H1 (cell line): ENCODE measurements around the gene BTBD7. TPM values are rescaled to one million over a fixed set of nuclear protein-coding genes. Genes with fewer than 3 reads are reported as not detected.

Experiments used
- CTCF ChIA-PET: fragments of 300-600 bp; sonication (Branson Sonifier 250); formaldehyde crosslinking; loops from one replicate; lab custom pipeline; 2021; ENCODE audit not compliant: partially characterized antibody; lab: Charles Lee
- POLR2A ChIA-PET: fragments of 300-600 bp; sonication (Branson Sonifier 250); formaldehyde crosslinking; loops from one replicate; lab custom pipeline; 2021; ENCODE audit warnings: inconsistent platforms; ENCODE audit not compliant: partially characterized antibody; lab: Charles Lee
- DNase-seq, 2 experiments: peaks; one replicate each; pipeline versions ENCODE4 v3.0.0 to v3.0.0-alpha.2; 2010 to 2022; ENCODE audit warnings: low spot score in 2 of 2, low read depth in 1 of 2, mixed read lengths in 1 of 2
- FAIRE-seq: peaks from 2 replicates; lab custom pipeline; 2011; peaks lifted over from hg19 to GRCh38; lab: Jason Lieb, UNC
- H2AFZ ChIP-seq: 2 replicates; pipeline ENCODE4 v1.8.1; 2012; ENCODE audit warnings: low read length, inconsistent platforms
- H2AK5ac ChIP-seq: 2 replicates; pipeline ENCODE4 v1.6.1; 2013; ENCODE audit warnings: low read depth, low read length
- H2BK120ac ChIP-seq: replicated peaks from 2 replicates; pipeline ENCODE3; 2013; ENCODE audit warnings: low read depth, low read length, inconsistent platforms
- H2BK12ac ChIP-seq: 2 replicates; pipeline ENCODE4 v1.6.1; 2013; ENCODE audit warnings: low read depth, low read length
- H2BK15ac ChIP-seq: 2 replicates; pipeline ENCODE4 v1.6.1; 2013; ENCODE audit warnings: low read length
- H2BK20ac ChIP-seq: 2 replicates; pipeline ENCODE4 v1.6.1; 2013; ENCODE audit warnings: low read length
- H2BK5ac ChIP-seq: 2 replicates; pipeline ENCODE4 v1.6.1; 2013; ENCODE audit warnings: low read depth, low read length
- H3K14ac ChIP-seq: 2 replicates; pipeline ENCODE4 v1.6.1; 2013; ENCODE audit warnings: inconsistent platforms; ENCODE audit not compliant: insufficient read length
- H3K18ac ChIP-seq: 2 replicates; pipeline ENCODE4 v1.6.1; 2013; ENCODE audit warnings: low read length; ENCODE audit errors: extremely low read depth
- H3K23ac ChIP-seq: 2 replicates; pipeline ENCODE4 v1.6.1; 2013; ENCODE audit warnings: inconsistent platforms; ENCODE audit not compliant: insufficient read length
- H3K23me2 ChIP-seq: 2 replicates; pipeline ENCODE4 v1.6.1; 2013; ENCODE audit warnings: low read depth, low read length
- H3K27ac ChIP-seq: 2 replicates; pipeline ENCODE4 v1.6.1; 2011; ENCODE audit warnings: low read depth, low read length, inconsistent platforms
- H3K27me3 ChIP-seq, 4 experiments: replicated peaks in 1 of 4; 1 replicate in 1 of 4; 2 replicates in 3 of 4; pipeline versions ENCODE4 v1.6.1 to v1.8.1; 2011 to 2013; ENCODE audit warnings: low read length in 3 of 4, mild to moderate bottlenecking in 3 of 4, inconsistent platforms in 2 of 4, mixed read lengths in 2 of 4, moderate library complexity in 1 of 4; ENCODE audit not compliant: control insufficient read depth in 3 of 4, insufficient read depth in 3 of 4; ENCODE audit errors: extremely low read depth in 1 of 4
- H3K36me3 ChIP-seq, 4 experiments: 2 replicates each; pipeline versions ENCODE4 v1.6.1 to v1.8.1; 2011 to 2013; ENCODE audit warnings: mild to moderate bottlenecking in 4 of 4, low read length in 3 of 4, moderate library complexity in 2 of 4, control low read depth in 1 of 4, inconsistent platforms in 1 of 4; ENCODE audit not compliant: insufficient read depth in 4 of 4, control insufficient read depth in 2 of 4
- H3K4ac ChIP-seq: replicated peaks from 2 replicates; pipeline ENCODE3; 2013; ENCODE audit warnings: low read length, low read depth, mixed read lengths, inconsistent platforms; ENCODE audit not compliant: insufficient read length
- H3K4me1 ChIP-seq, 4 experiments: replicated peaks in 1 of 4; 1 replicate in 1 of 4; 2 replicates in 3 of 4; pipeline versions ENCODE4 v1.6.1 to v1.8.1; 2011 to 2013; ENCODE audit warnings: low read length in 3 of 4, inconsistent platforms in 2 of 4, mixed read lengths in 1 of 4; ENCODE audit not compliant: insufficient read depth in 4 of 4, control insufficient read depth in 3 of 4
- H3K4me2 ChIP-seq, 2 experiments: 2 replicates each; pipeline versions ENCODE4 v1.6.1 to v1.8.1; 2011 to 2013; ENCODE audit warnings: low read depth in 2 of 2, low read length in 2 of 2, control low read depth in 1 of 2, inconsistent platforms in 1 of 2, mild to moderate bottlenecking in 1 of 2; ENCODE audit not compliant: insufficient read depth in 1 of 2
- H3K4me3 ChIP-seq, 4 experiments: fragments of 200-600, 300-600 bp in 1 of 4; sonication (generic), shearing (Covaris generic), sonication (Bioruptor Twin) in 1 of 4; 2 replicates each; pipeline versions ENCODE4 v1.5.1 to v1.8.1; 2011 to 2016; ENCODE audit warnings: low read length in 4 of 4, low read depth in 3 of 4, control low read depth in 2 of 4, inconsistent platforms in 2 of 4, mild to moderate bottlenecking in 2 of 4, mixed read lengths in 1 of 4, moderate library complexity in 1 of 4; ENCODE audit not compliant: insufficient read depth in 2 of 4; ENCODE audit errors: extremely low read depth in 1 of 4
- H3K56ac ChIP-seq: replicated peaks from 2 replicates; pipeline ENCODE3; 2013; ENCODE audit warnings: low read depth, mild to moderate bottlenecking, mixed read lengths, low read length, inconsistent platforms; ENCODE audit not compliant: insufficient read length
- H3K79me1 ChIP-seq: 2 replicates; pipeline ENCODE4 v1.6.1; 2013; ENCODE audit warnings: low read depth, low read length, control low read depth
- H3K79me2 ChIP-seq, 2 experiments: 2 replicates each; pipeline versions ENCODE4 v1.6.1 to v1.8.1; 2012 to 2013; ENCODE audit warnings: low read length in 2 of 2, mild to moderate bottlenecking in 2 of 2, inconsistent platforms in 1 of 2; ENCODE audit not compliant: insufficient read depth in 2 of 2, control insufficient read depth in 1 of 2
- H3K9ac ChIP-seq, 4 experiments: replicated peaks in 1 of 4; 1 replicate in 1 of 4; 2 replicates in 3 of 4; pipeline versions ENCODE4 v1.6.1 to v1.8.1; 2011 to 2013; ENCODE audit warnings: low read depth in 3 of 4, low read length in 3 of 4, control low read depth in 2 of 4, mild to moderate bottlenecking in 2 of 4, moderate library complexity in 2 of 4, inconsistent platforms in 1 of 4; ENCODE audit errors: extremely low read depth in 1 of 4
- H3K9me3 ChIP-seq, 2 experiments: 2 replicates each; pipeline versions ENCODE4 v1.6.1 to v1.8.1; 2012 to 2013; ENCODE audit warnings: mild to moderate bottlenecking in 2 of 2, moderate library complexity in 2 of 2, control low read depth in 1 of 2, inconsistent platforms in 1 of 2, low read depth in 1 of 2, low read length in 1 of 2, mixed read lengths in 1 of 2; ENCODE audit not compliant: insufficient read depth in 2 of 2
- H4K20me1 ChIP-seq, 2 experiments: replicated peaks in 1 of 2; 2 replicates each; pipeline versions ENCODE3 to v1.8.1; 2011 to 2013; ENCODE audit warnings: inconsistent platforms in 2 of 2, low read length in 2 of 2, mild to moderate bottlenecking in 1 of 2; ENCODE audit not compliant: insufficient read depth in 2 of 2, control insufficient read depth in 1 of 2
- H4K5ac ChIP-seq: 2 replicates; pipeline ENCODE4 v1.6.1; 2013; ENCODE audit warnings: low read length, low read depth, mixed read lengths, inconsistent platforms; ENCODE audit not compliant: insufficient read length
- H4K8ac ChIP-seq: 2 replicates; pipeline ENCODE4 v1.8.0; 2013; ENCODE audit warnings: mild to moderate bottlenecking, moderate library complexity, low read length, inconsistent platforms; ENCODE audit not compliant: insufficient read depth; ENCODE audit errors: extremely low read depth
- H4K91ac ChIP-seq: replicated peaks from 2 replicates; pipeline ENCODE3; 2013; ENCODE audit warnings: low read length, mixed read lengths, inconsistent platforms; ENCODE audit not compliant: insufficient read length
- BRCA1 ChIP-seq: IDR thresholded peaks from 2 replicates; pipeline ENCODE4 v1.6.1; 2012; ENCODE audit warnings: low read depth, low read length, improper control_type of control experiment
- CREB1 ChIP-seq: IDR thresholded peaks from 2 replicates; pipeline ENCODE4 v1.6.1; 2012; ENCODE audit warnings: inconsistent platforms
- EZH2 ChIP-seq: fragments of 200-600 bp; sonication (generic); IDR thresholded peaks from 2 replicates; pipeline ENCODE4 v1.7.1; 2012; ENCODE audit warnings: low read depth, mild to moderate bottlenecking, moderate library complexity, low read length, inconsistent platforms; ENCODE audit not compliant: severe bottlenecking
- NANOG ChIP-seq: IDR thresholded peaks from 2 replicates; pipeline ENCODE4 v1.6.1; 2011; ENCODE audit warnings: low read length, low read depth, mild to moderate bottlenecking, inconsistent platforms; ENCODE audit not compliant: insufficient read depth, poor library complexity, severe bottlenecking
- NRF1 ChIP-seq: IDR thresholded peaks from 2 replicates; pipeline ENCODE4 v1.6.1; 2011; ENCODE audit warnings: mild to moderate bottlenecking, low read depth, low read length, improper control_type of control experiment
- RAD21 ChIP-seq, 2 experiments: IDR thresholded peaks in 1 of 2; conservative IDR thresholded peaks in 1 of 2; 2 replicates each; pipeline ENCODE4 v1.6.1; 2011; ENCODE audit warnings: low read depth in 2 of 2, low read length in 2 of 2, improper control_type of control experiment in 1 of 2, inconsistent platforms in 1 of 2, mild to moderate bottlenecking in 1 of 2, moderate library complexity in 1 of 2
- WGBS, 2 experiments: shearing (Covaris generic) in 1 of 2; methylation state at CpG; one replicate each; pipeline versions ENCODE4 v1.1.6 to v1.1.7; 2013 to 2015; ENCODE audit warnings: low lambda C conversion rate in 2 of 2, mixed read lengths in 2 of 2, inconsistent platforms in 1 of 2, low coverage in 1 of 2, missing lambda C conversion rate in 1 of 2; ENCODE audit not compliant: insufficient replicate concordance in 2 of 2, insufficient coverage in 1 of 2, insufficient read length in 1 of 2; ENCODE audit errors: extremely low coverage in 1 of 2, missing lambda C conversion rate in 1 of 2; 5-methylcytosine and 5-hydroxymethylcytosine counted together
- polyA plus RNA-seq, 7 experiments: library from polyadenylated mRNA; depleted of rRNA in 3 of 7; stranded (reverse) in 5 of 7; unstranded in 2 of 7; fragments of >200 nt in 5 of 7; fragments of 200-250 nt in 2 of 7; gene quantifications; 1 replicate in 5 of 7; 2 replicates in 1 of 7; 4 replicates in 1 of 7; pipeline versions ENCODE4 v1.2.1 to v1.2.3, GENCODE V29; 2011 to 2013; ENCODE audit warnings: missing spikeins in 2 of 7, mixed read lengths in 2 of 7
- total RNA-seq: library from RNA; stranded (reverse); fragmentation: NEBNext Ultra II Directional; extraction: Animal tissue kit (Norgen Biotek cat#: 25700); gene quantifications from 2 replicates; pipeline ENCODE4 v1.2.1, GENCODE V29; 2021
- TF ChIP-seq, protein P1 (sequence below), 3 experiments: IDR thresholded peaks; 1 replicate in 2 of 3; 2 replicates in 1 of 3; pipeline versions ENCODE4 v1.5.1 to v1.6.1; 2011; ENCODE audit warnings: low read length in 3 of 3, mild to moderate bottlenecking in 3 of 3, inconsistent platforms in 2 of 3, low read depth in 1 of 3, moderate library complexity in 1 of 3; ENCODE audit not compliant: insufficient read depth in 1 of 3; ENCODE audit errors: control extremely low read depth in 1 of 3

The BTBD7 gene
- total and polyA plus RNA-seq, 2 of the 8 experiments (the other 6 are each of a cell fraction or from before 2014, with no cell fraction given), result 12.1 to 46.1 TPM

DNA sequence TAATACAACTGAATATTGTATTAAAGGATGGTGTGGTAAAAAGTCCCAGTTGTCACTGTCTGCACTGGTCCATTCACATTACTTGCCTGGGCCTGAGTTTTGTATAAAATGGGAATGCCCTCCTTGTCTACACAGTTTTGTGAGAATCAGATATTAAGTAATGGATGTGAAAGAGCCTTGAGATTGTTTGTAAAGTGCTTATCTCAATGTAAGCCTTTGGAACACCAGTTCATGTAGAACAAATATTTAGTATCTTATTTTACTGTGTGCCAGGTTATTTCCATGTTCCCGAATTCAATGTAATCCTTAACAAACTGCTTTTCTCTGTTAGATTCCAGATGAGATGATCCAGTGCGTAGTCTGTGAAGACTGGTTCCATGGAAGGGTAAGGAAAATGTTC, 118.2 kb downstream of the BTBD7 start:
- Histone ChIP-seq H2BK15ac (no peak overlapping the region), H4K8ac (no peak overlapping the region), H2BK120ac (no peak overlapping the region), H3K27me3 (no peaks in the 10 kb centered on the region), H3K4me3 (no peak overlapping the region), H3K79me1 (no peaks in the 10 kb centered on the region), H3K4me1 (no peaks in the 10 kb centered on the region), H2BK5ac (no peak overlapping the region), H3K14ac (no peak overlapping the region), H3K79me2 (no peaks in the 10 kb centered on the region), H3K4me2 (no peak overlapping the region), H3K56ac (no peak overlapping the region), H2BK20ac (no peak overlapping the region), H3K27ac (no peak overlapping the region), H3K23ac (no peak overlapping the region), H4K91ac (no peak overlapping the region), H3K4ac (no peak overlapping the region), H2AFZ (no peak overlapping the region), H2BK12ac (no peak overlapping the region), H3K36me3 (peaks cover 4 to 33% (median 10%) of the 10 kb centered on the region in 4 experiments; a peak in 7 of 8 replicates), H3K18ac (no peak overlapping the region), H4K5ac (no peak overlapping the region), H3K23me2 (no peaks in the 10 kb centered on the region), H4K20me1 (no peaks in the 10 kb centered on the region), H2AK5ac (no peak overlapping the region), H3K9me3 (no peaks in the 10 kb centered on the region), H3K9ac (no peak overlapping the region)
- no peak for FAIRE-seq
- ChIA-PET CTCF (no interaction called here), POLR2A (no interaction called here)
- no peak for TF ChIP-seq RAD21 (IDR thresholded peaks at IDR 0.05 in 1 of 2, conservative IDR thresholded peaks at IDR 0.05 in 1 of 2; ENCODE audit: low read depth in 2 of 2, low read length in 2 of 2)
- no peak for TF ChIP-seq EZH2
- TF ChIP-seq, protein P1, sequence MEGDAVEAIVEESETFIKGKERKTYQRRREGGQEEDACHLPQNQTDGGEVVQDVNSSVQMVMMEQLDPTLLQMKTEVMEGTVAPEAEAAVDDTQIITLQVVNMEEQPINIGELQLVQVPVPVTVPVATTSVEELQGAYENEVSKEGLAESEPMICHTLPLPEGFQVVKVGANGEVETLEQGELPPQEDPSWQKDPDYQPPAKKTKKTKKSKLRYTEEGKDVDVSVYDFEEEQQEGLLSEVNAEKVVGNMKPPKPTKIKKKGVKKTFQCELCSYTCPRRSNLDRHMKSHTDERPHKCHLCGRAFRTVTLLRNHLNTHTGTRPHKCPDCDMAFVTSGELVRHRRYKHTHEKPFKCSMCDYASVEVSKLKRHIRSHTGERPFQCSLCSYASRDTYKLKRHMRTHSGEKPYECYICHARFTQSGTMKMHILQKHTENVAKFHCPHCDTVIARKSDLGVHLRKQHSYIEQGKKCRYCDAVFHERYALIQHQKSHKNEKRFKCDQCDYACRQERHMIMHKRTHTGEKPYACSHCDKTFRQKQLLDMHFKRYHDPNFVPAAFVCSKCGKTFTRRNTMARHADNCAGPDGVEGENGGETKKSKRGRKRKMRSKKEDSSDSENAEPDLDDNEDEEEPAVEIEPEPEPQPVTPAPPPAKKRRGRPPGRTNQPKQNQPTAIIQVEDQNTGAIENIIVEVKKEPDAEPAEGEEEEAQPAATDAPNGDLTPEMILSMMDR (IDR thresholded peaks at IDR 0.05; ENCODE audit: control extremely low read depth in 1 of 3, insufficient read depth in 1 of 3, low read depth in 1 of 3, low read length in 3 of 3), result no peak
- TF ChIP-seq NRF1, result no peak
- TF ChIP-seq NANOG, result no peak
- no peak for TF ChIP-seq CREB1
- no peak for TF ChIP-seq BRCA1
- 86% methylated on average over 2 of the region's 2 CpGs; no CpG with 5 or more reads in 1 of the 2 experiments for WGBS, 2 experiments
- DNase-seq, result no peak
